Esophagus muscularis mucosa (tissue), 3 donors: ENCODE measurements around the gene L3MBTL4.

ENCODE experiments used
- CTCF ChIP-seq, 3 experiments: fragments of 200-600 bp in 2 of 3; fragments of 450-650 bp in 1 of 3; sonication (generic) in 2 of 3; IDR thresholded peaks; one replicate each; pipeline ENCODE4 v1.5.1; 2017 to 2019; ENCODE audit warnings: antibody characterized with exemption in 3 of 3, mild to moderate bottlenecking in 2 of 3, moderate library complexity in 1 of 3
- POLR2A ChIP-seq: fragments of 450-650 bp; IDR thresholded peaks from one replicate; pipeline ENCODE4 v1.6.1; 2017; ENCODE audit warnings: antibody characterized with exemption, moderate library complexity, mild to moderate bottlenecking, low read depth
- POLR2AphosphoS5 ChIP-seq, 2 donors: sonication (generic); formaldehyde crosslinking; IDR thresholded peaks; one replicate each; pipeline ENCODE4 v1.6.1; 2017; ENCODE audit warnings: antibody characterized with exemption in 2 of 2

GRCh38 chr18:6219116-6219717, 195.5 kb downstream of the L3MBTL4 start:
- peak; percentile 45 to 74 (median 63) for TF ChIP-seq CTCF (IDR thresholded peaks at IDR 0.05)
- TF ChIP-seq POLR2A: no peak
- TF ChIP-seq POLR2AphosphoS5 (IDR thresholded peaks at IDR 0.05): no peak
